Measurements from ENCODE around the gene PGPEP1. TPM values are rescaled to one million over a fixed set of nuclear protein-coding genes. Genes with fewer than 3 reads are reported as not detected.

Gene PGPEP1
- total RNA-seq, 1 donor from 2014 or later = 23.2 TPM

GRCh38 chr19:18313398-18313797 lies 27.0 kb upstream of the PGPEP1 start:
- no peak overlapping the region for H3K4me3 Mint-ChIP-seq
- TF ChIP-seq CTCF (IDR thresholded peaks at IDR 0.05; ENCODE audit: unreplicated experiment) = no peak
- H3K4me1 Mint-ChIP-seq = peaks cover 6% of the 10 kb centered on the region

GRCh38 chr19:18317961-18318800 lies 22.2 kb upstream of the PGPEP1 start:
- Mint-ChIP-seq H3K9me3 (no peaks in the 10 kb centered on the region), H3K4me1 (peaks cover 38% of the 10 kb centered on the region), H3K27me3 (ENCODE audit: low read depth) (no peaks in the 10 kb centered on the region), H3K4me3 (no peak overlapping the region), H3K36me3 (peaks cover 3% of the 10 kb centered on the region), H3K27ac (peak overlapping the region; percentile 90)
- DNase-seq (ENCODE audit: low spot score in 2 of 2, unreplicated experiment in 2 of 2) = no peak
- TF ChIP-seq CTCF (IDR thresholded peaks at IDR 0.05; ENCODE audit: unreplicated experiment) = no peak

More at GRCh38 chr19:18313398-18313797, 27.0 kb upstream of the PGPEP1 start:
- Mint-ChIP-seq H3K9me3 (no peaks in the 10 kb centered on the region), H3K27ac (no peak overlapping the region), H3K27me3 (ENCODE audit: low read depth) (no peaks in the 10 kb centered on the region), H3K36me3 (peaks cover 7% of the 10 kb centered on the region)
- DNase-seq (ENCODE audit: low spot score in 2 of 2, unreplicated experiment in 2 of 2) = no peak

- H3K4me3 Mint-ChIP-seq = no peak overlapping the region
- H3K27ac Mint-ChIP-seq = peak overlapping the region; percentile 99
- TF ChIP-seq CTCF (IDR thresholded peaks at IDR 0.05; ENCODE audit: unreplicated experiment) = no peak
Measured at GRCh38 chr19:18319591-18320135, 20.7 kb upstream of the PGPEP1 start.

GRCh38 chr19:18320865-18321733 lies 19.3 kb upstream of the PGPEP1 start:
- Mint-ChIP-seq H3K9me3 (no peaks in the 10 kb centered on the region), H3K36me3 (no peaks in the 10 kb centered on the region), H3K27ac (peak overlapping the region; percentile 99), H3K4me3 (peak overlapping the region; percentile 72), H3K4me1 (peaks cover 47% of the 10 kb centered on the region), H3K27me3 (ENCODE audit: low read depth) (no peaks in the 10 kb centered on the region)
- TF ChIP-seq CTCF (IDR thresholded peaks at IDR 0.05; ENCODE audit: unreplicated experiment) = no peak
- DNase-seq (ENCODE audit: low spot score in 2 of 2, unreplicated experiment in 2 of 2) = no peak

More at GRCh38 chr19:18319591-18320135, 20.7 kb upstream of the PGPEP1 start:
- H3K9me3 Mint-ChIP-seq = no peaks in the 10 kb centered on the region
- no peak for DNase-seq (ENCODE audit: low spot score in 2 of 2, unreplicated experiment in 2 of 2)
- H3K4me1 Mint-ChIP-seq = peaks cover 47% of the 10 kb centered on the region
- no peaks in the 10 kb centered on the region for H3K27me3 Mint-ChIP-seq (ENCODE audit: low read depth)
- H3K36me3 Mint-ChIP-seq = no peaks in the 10 kb centered on the region

- no peaks in the 10 kb centered on the region for H3K9me3 Mint-ChIP-seq
- no peaks in the 10 kb centered on the region for H3K36me3 Mint-ChIP-seq
- peak overlapping the region; percentile 72 for H3K4me3 Mint-ChIP-seq
- H3K4me1 Mint-ChIP-seq = peaks cover 47% of the 10 kb centered on the region
- H3K27ac Mint-ChIP-seq = peak overlapping the region; percentile 99
- no peak for TF ChIP-seq CTCF (IDR thresholded peaks at IDR 0.05; ENCODE audit: unreplicated experiment)
- H3K27me3 Mint-ChIP-seq (ENCODE audit: low read depth) = no peaks in the 10 kb centered on the region
- no peak for DNase-seq (ENCODE audit: low spot score in 2 of 2, unreplicated experiment in 2 of 2)
Measured at GRCh38 chr19:18321734-18322102, 18.7 kb upstream of the PGPEP1 start.
